ENCODE measurements around the gene ELAC2. TPM values are rescaled to one million over a fixed set of nuclear protein-coding genes. Genes with fewer than 3 reads are reported as not detected.
A peak's percentile ranks its signal among the peaks of the same experiment; 100 is the strongest.

ELAC2 gene
- total RNA-seq, 1 donor from 2014 or later, result 43.1 TPM

- Mint-ChIP-seq H3K27me3 (ENCODE audit: low read depth) (no peaks in the 10 kb centered on the region), H3K4me1 (ENCODE audit: low read depth) (peaks cover 20% of the 10 kb centered on the region), H3K27ac (ENCODE audit: unreplicated experiment) (peak overlapping the region; percentile 91), H3K9me3 (ENCODE audit: low read depth) (no peaks in the 10 kb centered on the region), H3K4me3 (ENCODE audit: unreplicated experiment) (peak overlapping the region; percentile 90), H3K36me3 (ENCODE audit: low read depth) (peaks cover 20% of the 10 kb centered on the region)
- TF ChIP-seq, protein P1, sequence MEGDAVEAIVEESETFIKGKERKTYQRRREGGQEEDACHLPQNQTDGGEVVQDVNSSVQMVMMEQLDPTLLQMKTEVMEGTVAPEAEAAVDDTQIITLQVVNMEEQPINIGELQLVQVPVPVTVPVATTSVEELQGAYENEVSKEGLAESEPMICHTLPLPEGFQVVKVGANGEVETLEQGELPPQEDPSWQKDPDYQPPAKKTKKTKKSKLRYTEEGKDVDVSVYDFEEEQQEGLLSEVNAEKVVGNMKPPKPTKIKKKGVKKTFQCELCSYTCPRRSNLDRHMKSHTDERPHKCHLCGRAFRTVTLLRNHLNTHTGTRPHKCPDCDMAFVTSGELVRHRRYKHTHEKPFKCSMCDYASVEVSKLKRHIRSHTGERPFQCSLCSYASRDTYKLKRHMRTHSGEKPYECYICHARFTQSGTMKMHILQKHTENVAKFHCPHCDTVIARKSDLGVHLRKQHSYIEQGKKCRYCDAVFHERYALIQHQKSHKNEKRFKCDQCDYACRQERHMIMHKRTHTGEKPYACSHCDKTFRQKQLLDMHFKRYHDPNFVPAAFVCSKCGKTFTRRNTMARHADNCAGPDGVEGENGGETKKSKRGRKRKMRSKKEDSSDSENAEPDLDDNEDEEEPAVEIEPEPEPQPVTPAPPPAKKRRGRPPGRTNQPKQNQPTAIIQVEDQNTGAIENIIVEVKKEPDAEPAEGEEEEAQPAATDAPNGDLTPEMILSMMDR (IDR thresholded peaks at IDR 0.05), result no peak
- no peak for DNase-seq (ENCODE audit: low spot score)
Observed at GRCh38 chr17:13016881-13017654, 759 bp downstream of the ELAC2 start.

GRCh38 chr17:13014801-13015200, 3.0 kb downstream of the ELAC2 start:
- TF ChIP-seq, protein P1 (IDR thresholded peaks at IDR 0.05), result no peak
- Mint-ChIP-seq H3K4me3 (ENCODE audit: unreplicated experiment) (no peak overlapping the region), H3K27me3 (ENCODE audit: low read depth) (no peaks in the 10 kb centered on the region), H3K36me3 (ENCODE audit: low read depth) (peaks cover 35% of the 10 kb centered on the region), H3K27ac (ENCODE audit: unreplicated experiment) (peak overlapping the region; percentile 53), H3K4me1 (ENCODE audit: low read depth) (peaks cover 20% of the 10 kb centered on the region), H3K9me3 (ENCODE audit: low read depth) (no peaks in the 10 kb centered on the region)
- no peak for DNase-seq (ENCODE audit: low spot score)

GRCh38 chr17:13010959-13011358, 6.9 kb downstream of the ELAC2 start:
- DNase-seq (ENCODE audit: low spot score), result no peak
- H3K4me3 Mint-ChIP-seq (ENCODE audit: unreplicated experiment), result no peak overlapping the region
- no peaks in the 10 kb centered on the region for H3K9me3 Mint-ChIP-seq (ENCODE audit: low read depth)
- H3K4me1 Mint-ChIP-seq (ENCODE audit: low read depth), result peaks cover 3% of the 10 kb centered on the region
- no peaks in the 10 kb centered on the region for H3K27me3 Mint-ChIP-seq (ENCODE audit: low read depth)
- H3K36me3 Mint-ChIP-seq (ENCODE audit: low read depth), result peaks cover 43% of the 10 kb centered on the region
- H3K27ac Mint-ChIP-seq (ENCODE audit: unreplicated experiment), result no peak overlapping the region
- TF ChIP-seq, protein P1 (IDR thresholded peaks at IDR 0.05), result no peak

DNA sequence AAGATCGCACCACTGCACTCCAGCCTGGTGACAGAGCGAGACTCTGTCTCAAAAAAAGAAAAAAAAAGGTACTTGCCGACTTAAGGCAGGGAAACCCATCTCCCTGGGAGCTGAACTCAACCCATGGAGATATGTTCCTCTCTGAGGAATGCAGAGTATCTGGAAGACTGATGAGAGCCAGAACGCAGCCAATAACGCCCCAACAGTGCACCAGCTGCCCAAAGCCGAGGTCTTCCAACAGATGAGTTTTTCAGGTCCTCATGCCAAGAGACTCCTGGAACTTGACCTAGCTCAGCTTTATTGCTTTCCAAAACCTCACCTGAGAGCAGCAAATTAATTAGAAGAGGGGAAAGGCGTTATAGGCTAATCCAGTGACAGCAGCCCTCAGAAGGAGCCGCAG, 9.4 kb downstream of the ELAC2 start:
- TF ChIP-seq, protein P1 (IDR thresholded peaks at IDR 0.05), result no peak
- no peak for DNase-seq (ENCODE audit: low spot score)
- Mint-ChIP-seq H3K27ac (ENCODE audit: unreplicated experiment) (no peak overlapping the region), H3K36me3 (ENCODE audit: low read depth) (peaks cover 34% of the 10 kb centered on the region), H3K9me3 (ENCODE audit: low read depth) (no peaks in the 10 kb centered on the region), H3K4me1 (ENCODE audit: low read depth) (no peaks in the 10 kb centered on the region), H3K4me3 (ENCODE audit: unreplicated experiment) (no peak overlapping the region), H3K27me3 (ENCODE audit: low read depth) (no peaks in the 10 kb centered on the region)

DNA sequence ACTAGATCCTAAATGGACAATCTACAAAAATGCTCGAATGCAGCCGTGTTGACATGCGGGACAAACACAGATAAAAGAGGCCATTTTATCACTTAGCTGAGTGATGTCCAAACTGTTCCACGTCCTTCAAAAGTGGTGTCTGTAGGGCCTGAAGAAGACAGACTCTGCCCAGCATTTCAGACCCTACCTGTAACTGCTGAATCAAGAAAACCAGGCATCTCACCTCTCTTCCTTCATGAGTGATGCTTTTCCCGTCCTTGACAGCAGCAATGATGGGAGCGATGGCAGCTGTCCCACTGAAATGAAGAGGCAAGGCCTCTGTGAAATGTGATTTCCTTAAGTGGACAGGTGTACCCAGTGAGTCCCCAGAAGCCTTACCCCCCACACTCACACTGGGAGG, 12.3 kb downstream of the ELAC2 start:
- peak overlapping the region; percentile 12 for H3K27ac Mint-ChIP-seq (ENCODE audit: unreplicated experiment)
- H3K36me3 Mint-ChIP-seq (ENCODE audit: low read depth), result peaks cover 21% of the 10 kb centered on the region
- H3K4me1 Mint-ChIP-seq (ENCODE audit: low read depth), result no peaks in the 10 kb centered on the region
- DNase-seq (ENCODE audit: low spot score), result no peak
- TF ChIP-seq, protein P1 (IDR thresholded peaks at IDR 0.05), result no peak
- no peak overlapping the region for H3K4me3 Mint-ChIP-seq (ENCODE audit: unreplicated experiment)
- H3K27me3 Mint-ChIP-seq (ENCODE audit: low read depth), result no peaks in the 10 kb centered on the region
- no peaks in the 10 kb centered on the region for H3K9me3 Mint-ChIP-seq (ENCODE audit: low read depth)

All from chondrocyte (in vitro differentiated cells).